HL-60 (cell line): ENCODE measurements around the gene GC.

Experiments used
- DNase-seq, 2 experiments: peaks; one replicate each; pipeline ENCODE4 v3.0.0-alpha.2; 2010 to 2020; ENCODE audit warnings: low read depth in 1 of 2, low spot score in 1 of 2
- H3K27ac ChIP-seq: fragments of 250-450 bp; sonication (Bioruptor Pico); replicated peaks from 2 replicates; pipeline ENCODE4 v1.5.1; 2020; ENCODE audit warnings: mild to moderate bottlenecking, moderate library complexity
- H3K27me3 ChIP-seq: fragments of 250-450 bp; sonication (Bioruptor Pico); 2 replicates; pipeline ENCODE4 v1.5.1; 2021; ENCODE audit warnings: mild to moderate bottlenecking, moderate library complexity; ENCODE audit not compliant: insufficient read depth, poor library complexity, severe bottlenecking
- H3K4me3 ChIP-seq: replicated peaks from 2 replicates; pipeline ENCODE4 v1.5.1; 2011; ENCODE audit warnings: mild to moderate bottlenecking, control low read depth, low read length; ENCODE audit not compliant: insufficient read depth
- GABPA ChIP-seq: IDR thresholded peaks from 2 replicates; pipeline ENCODE4 v1.6.1; 2012; ENCODE audit warnings: low read depth
- POLR2AphosphoS5 ChIP-seq: IDR thresholded peaks from 2 replicates; pipeline ENCODE4 v1.6.1; 2012; ENCODE audit warnings: low read depth
- SPI1 ChIP-seq: IDR thresholded peaks from 2 replicates; pipeline ENCODE4 v1.6.1; 2012; ENCODE audit warnings: low read depth, mild to moderate bottlenecking, borderline replicate concordance
- TF ChIP-seq, protein P1 (sequence below): IDR thresholded peaks from 2 replicates; pipeline ENCODE4 v1.6.1; 2012; ENCODE audit warnings: low read depth; ENCODE audit not compliant: insufficient replicate concordance
- TF ChIP-seq, protein P2 (sequence below): IDR thresholded peaks from one replicate; pipeline ENCODE4 v1.5.1; 2011; ENCODE audit warnings: low read length, control low read depth, inconsistent platforms; ENCODE audit not compliant: insufficient read depth

GC gene

DNA sequence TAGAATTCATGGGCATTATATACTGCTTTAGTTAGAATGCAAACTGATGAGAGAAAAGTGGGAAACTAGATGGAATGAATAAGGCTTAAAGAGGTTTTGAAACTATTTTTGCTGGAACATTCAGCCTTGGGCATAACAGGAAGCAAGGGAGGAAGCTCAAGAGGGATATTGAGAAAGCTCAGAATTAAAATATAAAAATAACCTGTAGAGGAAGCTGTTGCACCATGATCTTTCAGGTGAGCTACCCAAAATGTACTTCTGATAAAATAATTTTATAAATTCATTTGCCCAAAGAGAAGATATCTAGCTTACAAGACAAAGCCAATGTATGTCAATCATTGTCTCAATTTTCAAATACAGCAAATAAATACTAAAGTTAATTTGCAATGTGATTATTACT, 11.3 kb downstream of the GC start:
- TF ChIP-seq, protein P1, sequence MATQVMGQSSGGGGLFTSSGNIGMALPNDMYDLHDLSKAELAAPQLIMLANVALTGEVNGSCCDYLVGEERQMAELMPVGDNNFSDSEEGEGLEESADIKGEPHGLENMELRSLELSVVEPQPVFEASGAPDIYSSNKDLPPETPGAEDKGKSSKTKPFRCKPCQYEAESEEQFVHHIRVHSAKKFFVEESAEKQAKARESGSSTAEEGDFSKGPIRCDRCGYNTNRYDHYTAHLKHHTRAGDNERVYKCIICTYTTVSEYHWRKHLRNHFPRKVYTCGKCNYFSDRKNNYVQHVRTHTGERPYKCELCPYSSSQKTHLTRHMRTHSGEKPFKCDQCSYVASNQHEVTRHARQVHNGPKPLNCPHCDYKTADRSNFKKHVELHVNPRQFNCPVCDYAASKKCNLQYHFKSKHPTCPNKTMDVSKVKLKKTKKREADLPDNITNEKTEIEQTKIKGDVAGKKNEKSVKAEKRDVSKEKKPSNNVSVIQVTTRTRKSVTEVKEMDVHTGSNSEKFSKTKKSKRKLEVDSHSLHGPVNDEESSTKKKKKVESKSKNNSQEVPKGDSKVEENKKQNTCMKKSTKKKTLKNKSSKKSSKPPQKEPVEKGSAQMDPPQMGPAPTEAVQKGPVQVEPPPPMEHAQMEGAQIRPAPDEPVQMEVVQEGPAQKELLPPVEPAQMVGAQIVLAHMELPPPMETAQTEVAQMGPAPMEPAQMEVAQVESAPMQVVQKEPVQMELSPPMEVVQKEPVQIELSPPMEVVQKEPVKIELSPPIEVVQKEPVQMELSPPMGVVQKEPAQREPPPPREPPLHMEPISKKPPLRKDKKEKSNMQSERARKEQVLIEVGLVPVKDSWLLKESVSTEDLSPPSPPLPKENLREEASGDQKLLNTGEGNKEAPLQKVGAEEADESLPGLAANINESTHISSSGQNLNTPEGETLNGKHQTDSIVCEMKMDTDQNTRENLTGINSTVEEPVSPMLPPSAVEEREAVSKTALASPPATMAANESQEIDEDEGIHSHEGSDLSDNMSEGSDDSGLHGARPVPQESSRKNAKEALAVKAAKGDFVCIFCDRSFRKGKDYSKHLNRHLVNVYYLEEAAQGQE = no peak
- TF ChIP-seq, protein P2, sequence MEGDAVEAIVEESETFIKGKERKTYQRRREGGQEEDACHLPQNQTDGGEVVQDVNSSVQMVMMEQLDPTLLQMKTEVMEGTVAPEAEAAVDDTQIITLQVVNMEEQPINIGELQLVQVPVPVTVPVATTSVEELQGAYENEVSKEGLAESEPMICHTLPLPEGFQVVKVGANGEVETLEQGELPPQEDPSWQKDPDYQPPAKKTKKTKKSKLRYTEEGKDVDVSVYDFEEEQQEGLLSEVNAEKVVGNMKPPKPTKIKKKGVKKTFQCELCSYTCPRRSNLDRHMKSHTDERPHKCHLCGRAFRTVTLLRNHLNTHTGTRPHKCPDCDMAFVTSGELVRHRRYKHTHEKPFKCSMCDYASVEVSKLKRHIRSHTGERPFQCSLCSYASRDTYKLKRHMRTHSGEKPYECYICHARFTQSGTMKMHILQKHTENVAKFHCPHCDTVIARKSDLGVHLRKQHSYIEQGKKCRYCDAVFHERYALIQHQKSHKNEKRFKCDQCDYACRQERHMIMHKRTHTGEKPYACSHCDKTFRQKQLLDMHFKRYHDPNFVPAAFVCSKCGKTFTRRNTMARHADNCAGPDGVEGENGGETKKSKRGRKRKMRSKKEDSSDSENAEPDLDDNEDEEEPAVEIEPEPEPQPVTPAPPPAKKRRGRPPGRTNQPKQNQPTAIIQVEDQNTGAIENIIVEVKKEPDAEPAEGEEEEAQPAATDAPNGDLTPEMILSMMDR = no peak
- no peak for TF ChIP-seq POLR2AphosphoS5
- TF ChIP-seq SPI1 = no peak
- TF ChIP-seq GABPA = no peak
- Histone ChIP-seq H3K27me3 (no peaks in the 10 kb centered on the region), H3K27ac (no peak overlapping the region), H3K4me3 (no peak overlapping the region)
- DNase-seq = no peak

DNA sequence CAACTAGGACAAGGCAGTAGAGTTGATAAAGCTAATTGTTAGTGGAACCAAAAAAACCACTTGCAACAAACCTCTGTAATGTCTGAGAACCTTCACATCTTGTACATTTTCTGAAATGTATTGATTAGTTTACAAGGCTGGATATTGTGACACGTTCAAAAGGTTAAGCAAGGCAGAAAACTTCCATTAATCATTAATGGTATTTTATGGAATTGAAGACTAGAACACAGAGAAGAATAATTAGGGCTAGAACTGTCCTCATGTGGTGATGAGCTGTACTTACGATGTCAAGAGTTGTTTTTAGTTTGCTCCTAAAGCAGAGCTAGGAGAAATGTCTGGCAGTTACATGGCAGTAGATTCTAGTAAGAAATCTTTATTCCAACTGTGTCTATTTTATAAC, 12.3 kb downstream of the GC start:
- TF ChIP-seq GABPA = no peak
- TF ChIP-seq, protein P2 = no peak
- TF ChIP-seq SPI1 = no peak
- TF ChIP-seq, protein P1 = no peak
- no peak for TF ChIP-seq POLR2AphosphoS5
- Histone ChIP-seq H3K4me3 (no peak overlapping the region), H3K27ac (no peak overlapping the region), H3K27me3 (no peaks in the 10 kb centered on the region)
- DNase-seq = no peak

DNA sequence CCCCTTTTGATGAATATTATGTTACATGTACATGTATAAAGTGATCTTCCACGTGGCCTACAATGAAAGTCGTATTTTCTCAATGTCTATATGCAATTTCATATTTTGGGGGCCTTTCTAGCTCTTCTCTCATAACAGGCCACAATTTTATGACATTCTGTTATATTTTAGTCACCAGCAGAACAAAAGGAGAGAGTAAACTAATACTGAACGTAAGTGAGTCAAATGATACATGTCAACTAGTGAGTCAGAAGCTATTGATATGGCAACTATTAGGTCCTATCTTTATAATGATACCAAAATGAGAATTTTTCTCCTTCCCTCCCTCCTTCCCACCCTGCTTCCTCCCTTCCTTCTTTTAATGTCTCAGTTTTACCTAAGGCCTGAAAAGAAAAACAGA, 14.4 kb downstream of the GC start:
- H3K4me3 ChIP-seq = no peak overlapping the region
- DNase-seq = no peak
- H3K27ac ChIP-seq = no peak overlapping the region
- H3K27me3 ChIP-seq = no peaks in the 10 kb centered on the region
- TF ChIP-seq SPI1 (no peak), GABPA (no peak), POLR2AphosphoS5 (no peak)
- TF ChIP-seq, protein P2 = no peak
- TF ChIP-seq, protein P1 = no peak
